SU-DHL-6 (cell line): Measurements from ENCODE around the gene SPTLC1.

Experiments used
- CTCF ChIP-seq: fragments of 200-600 bp; sonication (generic); IDR thresholded peaks from one replicate; pipeline ENCODE4 v1.5.1; 2017; ENCODE audit warnings: antibody characterized with exemption, mild to moderate bottlenecking, low read length, moderate library complexity; ENCODE audit not compliant: insufficient read depth, poor library complexity, severe bottlenecking
- EZH2phosphoT487 ChIP-seq: fragments of 200-600 bp; sonication (generic), shearing (Covaris generic); conservative IDR thresholded peaks from 2 replicates; pipeline ENCODE4 v1.6.1; 2018; ENCODE audit warnings: mild to moderate bottlenecking, antibody characterized with exemption, low read length, moderate library complexity, mixed read lengths

GRCh38 chr9:92158097-92158601, 42.9 kb upstream of the SPTLC1 start:
- TF ChIP-seq EZH2phosphoT487: no peak
- TF ChIP-seq CTCF: no peak
